CD4-positive, alpha-beta T cell treated with Interferon gamma for 1 hour (primary cell): ENCODE data around the gene CACNA1C.

ENCODE experiments used
- DNase-seq: peaks from one replicate; pipeline ENCODE4 v3.0.0-alpha.2; 2020

CACNA1C gene

GRCh38 chr12:2142068-2142467, 89.3 kb downstream of the CACNA1C start:
- no peak for DNase-seq

GRCh38 chr12:2144951-2145350, 92.2 kb downstream of the CACNA1C start:
- DNase-seq, result no peak

- no peak for DNase-seq
These were observed 92.7 kb downstream of the CACNA1C start for GRCh38 chr12:2145433-2145998.

DNA sequence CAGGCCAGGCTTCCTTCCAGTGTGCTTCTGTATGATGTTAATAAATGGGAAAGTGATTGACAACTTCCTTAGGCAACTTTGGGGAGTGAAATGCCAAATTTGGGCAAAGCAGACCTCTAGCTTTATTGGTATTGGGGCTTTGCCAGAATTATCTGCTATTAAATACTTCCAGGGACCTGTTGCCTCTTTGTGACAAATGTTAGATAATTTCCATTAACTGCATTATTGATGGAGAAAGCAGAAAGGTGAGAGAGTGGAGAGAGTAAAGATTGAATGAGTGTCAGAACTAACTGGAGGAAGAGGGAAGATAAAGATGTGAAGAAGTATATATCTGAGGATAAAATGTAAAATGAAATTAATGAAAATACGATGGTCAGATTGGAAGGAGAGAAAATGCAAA, 94.5 kb downstream of the CACNA1C start:
- no peak for DNase-seq

- no peak for DNase-seq
These were observed 96.3 kb downstream of the CACNA1C start for GRCh38 chr12:2149091-2149490.

DNA sequence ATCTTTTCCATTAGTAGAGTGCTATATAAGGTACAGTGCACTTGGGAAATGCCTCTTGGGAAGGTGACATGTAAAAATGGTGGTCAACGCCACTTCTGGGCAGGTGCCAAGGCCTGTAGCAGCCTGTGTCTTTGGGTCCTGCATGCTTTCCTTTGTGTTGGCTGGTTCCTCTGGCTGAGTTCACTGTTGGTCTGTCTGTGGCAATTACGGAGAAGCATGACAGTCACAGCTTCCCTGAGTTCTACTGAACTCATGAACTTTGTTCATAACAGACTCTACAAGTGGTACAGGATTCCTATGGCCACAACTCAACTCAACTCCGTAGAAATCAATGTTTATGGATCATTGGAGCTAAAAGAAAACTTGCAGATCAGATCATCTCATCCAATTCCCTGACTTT, 98.0 kb downstream of the CACNA1C start:
- DNase-seq, result no peak

- no peak for DNase-seq
These were observed 98.6 kb downstream of the CACNA1C start for GRCh38 chr12:2151391-2151790.

DNA sequence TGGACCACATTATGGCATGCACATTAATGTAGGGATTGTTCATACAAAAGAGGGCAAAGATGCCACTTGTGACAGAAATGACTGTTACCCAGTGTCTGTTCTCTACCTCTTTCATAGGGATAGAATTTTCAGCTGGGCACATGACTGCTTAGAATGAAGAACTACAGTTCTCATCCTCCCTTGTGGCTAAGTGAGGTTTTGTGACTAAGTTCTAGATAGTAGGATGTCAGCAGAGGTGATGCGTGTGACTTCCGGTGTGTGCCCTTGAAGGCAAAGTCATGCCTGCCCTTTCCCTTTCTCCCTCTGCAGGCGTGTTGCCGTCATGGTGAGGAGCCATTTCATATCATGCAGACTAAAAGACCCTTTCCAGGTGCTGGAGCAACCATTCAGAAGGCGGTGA, 99.3 kb downstream of the CACNA1C start:
- no peak for DNase-seq

DNA sequence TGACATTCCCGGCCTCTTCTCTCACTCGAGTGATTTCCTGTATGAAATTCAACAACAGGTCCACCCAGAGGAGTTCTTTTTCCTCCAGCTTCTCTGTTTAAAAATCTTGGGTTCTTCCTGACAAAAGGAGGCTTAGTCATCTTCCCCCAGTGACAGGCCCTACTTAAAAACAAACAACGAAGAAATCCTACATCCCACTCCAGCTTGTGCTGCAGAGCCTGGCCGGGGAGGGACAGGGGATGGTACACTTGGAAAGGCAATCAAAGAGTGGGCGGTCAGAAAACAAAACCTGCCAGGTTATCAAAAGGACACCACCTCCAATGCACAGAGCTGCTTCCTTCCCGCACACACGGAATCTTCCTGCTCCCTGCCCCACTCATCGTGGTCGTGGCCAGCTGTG, 101.3 kb downstream of the CACNA1C start:
- DNase-seq, result no peak

DNA sequence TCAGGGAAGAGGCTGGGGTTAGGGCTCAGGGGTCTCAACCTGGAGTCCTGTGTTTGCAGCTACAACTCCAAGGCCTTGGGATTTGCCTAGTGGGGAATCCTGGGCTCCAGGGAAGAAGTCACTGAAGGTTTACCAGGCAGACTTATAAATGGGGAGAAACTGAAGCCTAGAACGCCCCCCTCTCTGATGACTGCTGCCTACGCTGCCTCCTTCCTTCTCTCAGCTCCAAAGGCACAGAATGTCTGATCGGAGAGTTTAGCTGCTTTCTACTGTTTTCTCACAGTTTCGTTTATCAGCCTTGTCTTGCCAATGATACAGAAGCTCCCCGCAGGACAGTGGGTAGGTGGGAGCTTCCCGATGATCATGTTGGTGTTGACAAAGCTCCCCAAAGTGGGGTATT, 101.7 kb downstream of the CACNA1C start:
- DNase-seq, result no peak

DNA sequence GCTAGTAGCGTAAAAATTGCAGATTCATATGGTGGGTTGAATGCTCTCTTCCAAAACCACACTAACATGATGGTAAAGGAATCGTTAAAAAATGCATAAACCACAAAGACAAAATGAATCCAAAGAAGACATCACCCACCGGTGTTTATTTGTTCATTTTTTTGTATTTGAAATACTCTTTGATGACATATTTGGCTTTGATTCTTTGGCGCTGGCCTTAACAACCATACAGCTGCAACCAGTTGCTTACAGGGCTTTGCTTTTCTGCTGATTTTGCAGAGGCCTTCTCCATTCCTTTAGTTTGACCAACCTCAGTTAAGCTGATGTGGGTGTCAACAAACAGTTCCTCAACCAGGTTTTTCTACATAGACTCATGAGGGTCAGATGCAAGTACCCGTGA, 103.5 kb downstream of the CACNA1C start:
- DNase-seq, result no peak

DNA sequence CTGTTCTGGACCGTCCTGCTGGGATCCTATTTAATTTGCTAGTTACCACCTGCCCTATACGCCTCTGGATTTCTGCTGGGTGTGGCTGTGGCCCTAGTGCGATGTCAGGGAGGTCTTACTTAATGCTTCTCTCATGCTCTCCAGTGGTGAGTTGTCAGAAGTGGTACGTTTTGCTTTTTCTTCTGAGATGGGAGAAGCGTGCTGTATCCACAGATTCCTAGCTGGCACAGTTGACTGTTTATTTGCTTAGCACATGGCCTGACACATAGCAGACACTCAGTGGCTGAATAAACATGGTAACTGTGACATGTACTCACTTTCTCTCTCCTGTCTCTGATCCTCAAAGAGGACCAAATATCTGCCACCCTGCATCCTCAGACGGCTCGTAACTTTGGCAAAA, 107.3 kb downstream of the CACNA1C start:
- DNase-seq, result no peak

- DNase-seq, result no peak
These were observed 108.7 kb downstream of the CACNA1C start for GRCh38 chr12:2161473-2161872.

DNA sequence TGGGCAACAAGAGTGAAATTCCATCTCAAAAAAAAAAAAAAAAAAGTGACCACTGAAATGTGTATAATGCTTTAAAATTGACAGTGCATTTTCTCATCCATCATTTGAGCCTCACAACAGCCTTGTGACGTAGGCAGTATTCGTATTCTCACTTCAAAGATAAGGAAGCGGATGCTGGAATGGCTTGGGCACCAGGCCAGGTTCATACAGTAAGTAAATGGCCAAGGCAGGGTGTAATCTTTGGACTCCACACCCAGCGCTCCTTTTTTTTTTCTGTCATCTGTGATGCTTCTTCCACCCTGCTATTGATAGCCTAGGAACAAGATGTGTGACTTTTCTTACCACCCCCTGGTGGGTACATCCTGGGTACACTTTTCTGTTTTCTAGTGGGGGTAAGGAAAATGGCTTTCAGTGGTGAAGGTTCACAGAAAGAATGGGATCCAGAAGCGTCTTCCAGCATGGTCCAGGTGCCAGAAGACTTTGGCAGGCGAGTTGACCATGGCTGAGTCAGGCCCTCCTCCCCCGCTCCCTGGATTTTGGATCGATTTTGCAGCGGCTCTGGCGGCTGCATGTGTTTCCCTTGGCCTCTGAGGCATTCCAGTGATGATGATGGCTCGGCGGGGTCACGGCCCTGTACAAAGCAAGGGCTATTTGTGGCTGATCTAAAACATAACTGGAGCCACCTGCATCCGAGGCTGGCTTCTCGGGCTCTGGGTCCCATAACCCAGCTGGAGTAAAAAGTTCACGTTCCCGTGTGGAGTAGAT, 110.6 kb downstream of the CACNA1C start:
- no peak for DNase-seq

DNA sequence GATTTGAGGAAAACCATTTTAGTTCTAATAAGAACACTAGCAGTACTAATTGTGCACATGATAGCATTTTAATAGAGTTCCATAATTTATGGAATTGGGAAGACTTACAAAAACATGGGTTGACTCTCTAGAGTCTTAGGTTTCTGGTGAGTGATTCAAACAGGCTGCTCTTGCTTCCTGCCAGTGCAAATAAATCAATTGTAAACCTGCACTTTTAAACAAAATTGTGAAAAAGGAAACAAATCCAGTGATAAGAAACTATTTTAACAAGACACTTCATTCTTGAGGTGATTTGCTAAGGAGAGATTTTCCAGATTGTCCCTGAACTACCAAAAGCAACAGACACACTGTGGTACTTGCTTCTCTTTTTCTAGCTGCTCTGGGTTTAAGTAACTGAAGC, 112.2 kb downstream of the CACNA1C start:
- no peak for DNase-seq

DNA sequence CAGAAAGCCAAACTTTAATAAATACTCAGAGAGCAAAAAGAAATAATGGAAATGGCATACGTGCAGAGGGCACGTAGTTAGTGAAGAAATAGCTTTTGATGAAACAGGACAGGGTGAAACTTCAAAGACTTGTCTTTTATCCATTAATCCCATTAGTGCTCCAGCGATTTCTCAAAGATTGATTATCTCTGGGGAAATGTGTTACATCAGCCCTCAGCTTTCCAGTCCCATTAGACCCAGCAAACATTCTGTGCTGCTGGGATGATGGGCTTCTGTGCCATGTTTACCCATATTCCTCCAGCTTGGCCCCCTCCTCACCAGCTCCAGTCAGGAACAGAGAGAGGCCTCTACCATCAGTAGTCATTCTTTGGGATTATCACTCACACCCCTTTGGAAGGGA, 113.1 kb downstream of the CACNA1C start:
- no peak for DNase-seq

GRCh38 chr12:2166696-2167095, 113.9 kb downstream of the CACNA1C start:
- DNase-seq, result no peak

- DNase-seq, result no peak
These were observed 114.4 kb downstream of the CACNA1C start for GRCh38 chr12:2167231-2167630.

DNA sequence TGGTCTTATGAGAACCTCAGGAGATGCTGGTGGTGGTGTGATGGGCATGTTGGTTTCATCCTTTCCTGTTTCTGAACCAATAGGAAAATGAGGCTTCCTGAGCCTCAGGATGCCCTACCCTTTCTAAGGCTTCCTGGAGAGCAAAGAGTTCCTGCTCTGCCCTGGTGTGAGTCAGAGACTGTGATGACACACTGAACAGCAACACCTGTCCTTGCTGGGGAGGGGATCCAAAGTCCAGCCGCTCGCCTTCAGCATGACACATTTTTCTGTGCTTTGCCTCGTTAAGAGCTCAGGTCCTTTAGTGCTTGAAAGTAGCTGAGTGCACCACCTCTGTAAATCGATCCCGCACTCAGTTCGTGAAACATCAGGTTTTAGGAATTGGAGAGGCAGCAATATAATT, 116.0 kb downstream of the CACNA1C start:
- no peak for DNase-seq

DNA sequence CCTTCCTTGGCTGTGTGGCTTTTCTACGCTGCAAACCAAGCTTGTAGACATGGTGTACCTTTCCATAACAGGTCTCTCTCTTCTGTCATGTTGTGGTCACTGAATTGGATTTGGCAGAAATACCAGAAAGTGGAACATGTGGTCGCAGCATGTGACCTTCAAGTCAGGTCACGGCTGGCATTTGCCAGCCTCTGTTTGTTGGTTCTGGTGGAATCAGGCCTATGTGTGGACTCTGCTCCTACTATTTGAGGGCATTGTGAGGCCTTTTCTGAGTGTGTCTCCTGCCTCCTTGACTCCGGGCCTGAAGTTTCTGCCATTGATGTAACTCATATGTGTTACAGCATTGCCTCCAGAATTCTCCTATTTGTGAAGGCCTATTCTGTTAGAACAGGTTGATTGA, 116.7 kb downstream of the CACNA1C start:
- DNase-seq, result no peak

GRCh38 chr12:2169940-2170339, 117.2 kb downstream of the CACNA1C start:
- no peak for DNase-seq

- no peak for DNase-seq
These were observed 117.6 kb downstream of the CACNA1C start for GRCh38 chr12:2170376-2170775.

DNA sequence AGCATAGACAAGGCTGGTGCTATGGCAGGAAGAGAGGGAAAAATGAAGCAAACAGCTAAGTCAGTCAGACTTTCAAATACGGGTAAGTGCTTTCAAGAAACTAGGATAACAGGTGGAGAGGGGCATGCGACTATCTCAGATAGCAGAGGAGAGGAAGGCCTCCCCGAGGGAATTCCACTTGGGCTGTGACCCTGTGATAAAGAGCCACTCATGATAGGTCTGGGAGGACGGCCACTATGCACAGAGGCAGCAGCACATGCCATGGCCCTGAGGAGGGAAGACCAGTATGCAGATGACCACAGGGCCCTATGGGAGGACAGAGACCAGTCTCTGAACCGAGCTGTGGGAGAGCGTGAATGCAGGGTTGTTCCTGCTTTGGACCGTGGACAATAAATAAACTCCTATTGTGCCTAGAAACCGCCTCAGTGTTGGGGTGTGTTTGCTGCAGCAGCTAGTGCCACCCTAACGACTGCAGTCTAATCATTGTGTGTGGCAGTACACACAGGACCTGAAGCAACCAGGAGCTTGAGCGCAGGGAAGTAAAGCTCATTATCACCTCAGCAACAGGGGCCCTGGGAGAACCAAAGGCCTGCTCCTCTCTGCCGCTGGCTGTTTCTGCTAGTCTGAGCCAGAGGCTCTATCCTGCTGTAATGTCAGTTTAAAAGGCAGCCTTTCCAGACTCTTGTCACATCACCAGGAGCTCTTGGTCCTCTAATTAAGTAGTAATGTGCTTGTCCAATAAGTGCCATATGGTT, 119.1 kb downstream of the CACNA1C start:
- no peak for DNase-seq

- DNase-seq, result no peak
These were observed 119.9 kb downstream of the CACNA1C start for GRCh38 chr12:2172491-2173214.
